ENCODE measurements around the gene FAM50A.
"Not testable (repeated sequence)": the region's sequence is repeated elsewhere in the genome, so short reads cannot be mapped to it uniquely, and the experiment has no call there.

FAM50A gene, protein sequence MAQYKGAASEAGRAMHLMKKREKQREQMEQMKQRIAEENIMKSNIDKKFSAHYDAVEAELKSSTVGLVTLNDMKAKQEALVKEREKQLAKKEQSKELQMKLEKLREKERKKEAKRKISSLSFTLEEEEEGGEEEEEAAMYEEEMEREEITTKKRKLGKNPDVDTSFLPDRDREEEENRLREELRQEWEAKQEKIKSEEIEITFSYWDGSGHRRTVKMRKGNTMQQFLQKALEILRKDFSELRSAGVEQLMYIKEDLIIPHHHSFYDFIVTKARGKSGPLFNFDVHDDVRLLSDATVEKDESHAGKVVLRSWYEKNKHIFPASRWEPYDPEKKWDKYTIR

DNA sequence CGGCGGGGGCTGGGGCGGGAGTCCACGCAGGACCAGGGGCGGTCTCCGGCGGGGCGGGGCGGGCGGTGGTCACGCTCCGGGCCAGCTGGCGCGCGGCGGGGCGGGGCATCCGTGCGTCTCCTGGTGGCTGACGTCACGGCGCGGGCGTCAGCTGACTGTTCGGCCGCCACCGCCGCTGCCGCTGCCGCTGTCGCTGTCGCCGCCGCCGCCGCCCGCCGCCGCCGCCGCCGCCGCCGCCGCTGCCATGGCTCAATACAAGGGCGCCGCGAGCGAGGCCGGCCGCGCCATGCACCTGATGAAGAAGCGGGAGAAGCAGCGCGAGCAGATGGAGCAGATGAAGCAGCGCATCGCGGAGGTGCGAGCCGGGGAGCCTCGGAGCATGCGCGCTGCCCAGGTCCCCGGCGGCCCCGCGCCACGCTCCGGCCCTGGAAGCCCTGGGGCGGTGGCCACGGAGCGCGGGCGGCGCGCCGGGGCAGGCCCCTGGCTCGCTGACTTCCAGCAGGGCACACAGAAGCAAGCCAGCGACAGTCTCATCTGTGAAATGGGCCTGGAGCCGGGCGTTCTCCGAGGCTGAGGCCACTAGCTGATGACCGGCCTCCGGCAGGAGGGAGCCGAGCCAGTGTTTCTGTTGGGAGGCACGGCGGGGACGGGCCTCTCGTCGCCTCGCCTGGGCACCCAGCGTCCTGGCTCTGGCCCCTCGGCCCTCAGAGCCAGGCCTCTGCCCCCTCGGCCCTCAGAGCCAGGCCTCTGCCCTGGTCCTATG lies at the start of gene FAM50A:
Gene FAM50A (plus strand): TSS at position 150 of the 763 bp plus-strand sequence. CDS start 95 bp downstream, at position 245.
- peak; percentile 62 for DNase-seq (ENCODE audit: low spot score)

DNA sequence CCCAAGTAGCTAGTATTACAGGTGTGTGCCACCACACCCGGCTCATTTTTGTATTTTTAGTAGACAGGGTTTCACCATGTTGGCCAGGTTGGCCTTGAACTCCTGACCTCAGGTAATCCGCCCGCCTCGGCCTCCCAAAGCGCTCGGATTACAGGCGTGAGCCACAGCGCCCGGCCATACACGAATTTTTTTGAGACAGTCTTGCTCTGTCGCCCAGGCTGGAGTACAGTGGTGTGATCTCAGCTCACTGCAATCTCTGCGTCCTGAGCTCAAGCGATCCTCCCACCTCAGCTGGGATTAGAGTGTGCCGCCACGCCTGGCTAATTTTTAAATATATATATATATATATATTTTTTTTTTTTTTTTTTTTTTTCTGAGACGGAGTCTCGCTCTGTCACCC lies 47.6 kb upstream of the FAM50A start:
- DNase-seq (ENCODE audit: low spot score), result not testable (repeated sequence)

DNA sequence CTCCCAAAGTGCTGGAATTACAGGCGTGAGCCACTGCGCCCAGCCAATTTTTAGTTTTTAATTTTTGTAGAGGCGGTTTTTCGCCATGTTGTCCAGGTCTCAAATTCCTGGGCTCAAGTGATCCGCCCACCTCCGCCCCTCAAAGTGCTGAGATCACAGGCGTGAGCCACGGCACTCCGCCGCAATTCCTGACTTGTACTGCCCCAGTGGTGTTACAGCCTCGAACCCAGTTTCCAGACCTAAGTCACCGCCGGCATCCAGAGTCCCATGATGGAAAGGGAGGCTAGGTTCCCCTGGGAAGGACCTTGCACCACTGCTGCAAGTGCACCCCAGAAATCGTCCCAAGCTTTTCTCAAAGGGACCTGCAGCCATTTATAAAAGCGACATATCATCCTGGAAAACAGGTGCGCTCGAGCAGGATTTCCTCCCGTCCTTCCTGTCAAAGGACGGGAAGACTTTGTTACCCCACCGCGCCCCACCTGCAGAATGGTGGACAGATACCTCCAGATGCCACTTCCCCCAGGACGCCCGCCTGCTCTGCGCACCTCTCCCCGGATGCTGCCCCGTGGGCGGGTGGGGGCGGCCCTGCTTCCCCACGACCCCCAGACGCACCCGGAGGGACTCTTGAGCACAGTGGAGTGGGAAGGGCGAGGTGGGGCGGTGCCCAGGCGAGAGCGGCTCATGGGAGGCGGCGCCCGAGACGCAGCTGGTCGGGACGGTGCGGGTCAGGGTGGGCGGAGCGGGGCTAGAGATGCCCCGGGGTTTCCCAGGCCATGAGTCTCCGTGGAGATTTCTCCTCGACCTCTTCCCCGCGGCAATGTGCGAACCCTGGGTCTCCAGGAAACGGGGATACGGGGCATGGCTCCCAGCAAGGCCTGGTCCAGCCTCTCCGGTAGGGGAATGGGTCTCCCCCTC lies 46.7 kb upstream of the FAM50A start:
- DNase-seq (ENCODE audit: low spot score), result peak; percentile 49

DNA sequence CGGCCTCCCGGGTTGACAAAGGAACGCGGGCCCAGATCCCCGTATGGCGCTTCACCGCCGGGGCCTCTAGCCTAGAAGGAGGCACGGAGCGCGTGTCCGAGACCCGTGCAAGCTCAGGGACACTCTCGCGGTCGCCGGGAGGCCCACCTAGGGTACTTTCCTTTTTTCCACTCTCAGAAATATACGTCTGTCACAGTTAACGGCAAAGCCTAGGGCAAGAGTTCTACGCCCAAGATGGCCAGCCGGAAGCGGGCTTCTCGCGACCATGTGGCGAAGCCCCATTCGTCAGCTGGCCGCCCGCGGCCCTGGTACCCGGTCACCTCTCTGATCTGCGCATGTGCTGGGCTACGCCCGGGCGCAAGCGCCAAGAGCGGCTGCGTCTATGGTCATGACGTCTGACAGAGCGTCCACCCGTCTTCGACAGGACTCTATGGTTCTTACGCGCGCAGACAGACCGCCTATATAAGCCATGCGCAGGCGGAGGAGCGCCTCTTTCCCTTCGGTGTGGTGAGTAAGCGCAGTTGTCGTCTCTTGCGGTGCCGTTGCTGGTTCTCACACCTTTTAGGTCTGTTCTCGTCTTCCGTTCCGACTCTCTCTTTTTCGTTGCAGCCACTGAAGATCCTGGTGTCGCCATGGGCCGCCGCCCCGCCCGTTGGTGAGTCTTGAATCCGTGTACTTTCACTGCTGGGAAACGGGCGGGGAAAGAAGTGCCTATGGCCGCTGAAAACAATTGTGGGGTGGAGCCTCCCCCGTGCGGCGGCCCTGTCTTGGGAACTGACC lies 45.9 kb upstream of the FAM50A start, which contains the start of gene RPL10:
Gene RPL10 (plus strand): TSS at position 490 of the 780 bp plus-strand sequence. CDS start 143 bp downstream, at position 633.
- DNase-seq (ENCODE audit: low spot score), result peak; percentile 94

DNA sequence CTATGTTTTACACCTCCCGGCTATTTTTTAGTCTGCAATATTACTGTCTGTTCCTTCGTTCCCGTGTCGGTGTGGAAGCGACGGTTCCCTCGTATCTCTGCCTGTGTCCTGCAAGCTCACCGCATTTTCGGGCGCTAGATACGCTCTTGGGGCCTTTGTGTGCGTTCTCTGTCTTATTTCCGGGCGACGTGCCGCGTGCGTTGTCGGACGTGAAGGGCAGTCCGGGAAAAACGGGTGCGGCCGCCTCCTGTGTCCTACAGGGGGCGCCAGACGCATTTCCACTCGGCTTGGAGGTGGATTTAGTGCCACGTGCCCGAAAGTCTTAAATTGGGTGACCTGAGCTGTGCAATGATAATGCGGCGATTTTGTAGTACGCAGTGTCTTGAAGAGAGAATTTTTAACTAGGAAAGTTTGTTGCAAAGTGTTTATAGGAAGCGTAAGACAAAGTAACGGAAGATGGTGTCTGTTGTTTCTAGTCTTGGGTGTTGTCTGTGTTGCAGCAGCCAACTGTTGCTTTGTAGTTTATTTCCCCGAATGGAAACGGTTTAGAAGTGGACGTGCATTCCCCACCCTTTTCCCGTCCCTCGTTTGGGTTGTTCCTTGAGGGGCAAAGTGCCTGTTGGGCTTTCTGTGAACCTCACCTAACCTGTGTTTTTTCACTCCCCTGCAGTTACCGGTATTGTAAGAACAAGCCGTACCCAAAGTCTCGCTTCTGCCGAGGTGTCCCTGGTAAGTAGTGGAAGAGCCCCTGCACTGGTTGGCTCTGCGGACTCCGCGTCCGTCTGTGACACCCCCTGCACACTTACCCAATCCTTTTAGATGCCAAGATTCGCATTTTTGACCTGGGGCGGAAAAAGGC lies 45.0 kb upstream of the FAM50A start:
- DNase-seq (ENCODE audit: low spot score), result peak; percentile 88

DNA sequence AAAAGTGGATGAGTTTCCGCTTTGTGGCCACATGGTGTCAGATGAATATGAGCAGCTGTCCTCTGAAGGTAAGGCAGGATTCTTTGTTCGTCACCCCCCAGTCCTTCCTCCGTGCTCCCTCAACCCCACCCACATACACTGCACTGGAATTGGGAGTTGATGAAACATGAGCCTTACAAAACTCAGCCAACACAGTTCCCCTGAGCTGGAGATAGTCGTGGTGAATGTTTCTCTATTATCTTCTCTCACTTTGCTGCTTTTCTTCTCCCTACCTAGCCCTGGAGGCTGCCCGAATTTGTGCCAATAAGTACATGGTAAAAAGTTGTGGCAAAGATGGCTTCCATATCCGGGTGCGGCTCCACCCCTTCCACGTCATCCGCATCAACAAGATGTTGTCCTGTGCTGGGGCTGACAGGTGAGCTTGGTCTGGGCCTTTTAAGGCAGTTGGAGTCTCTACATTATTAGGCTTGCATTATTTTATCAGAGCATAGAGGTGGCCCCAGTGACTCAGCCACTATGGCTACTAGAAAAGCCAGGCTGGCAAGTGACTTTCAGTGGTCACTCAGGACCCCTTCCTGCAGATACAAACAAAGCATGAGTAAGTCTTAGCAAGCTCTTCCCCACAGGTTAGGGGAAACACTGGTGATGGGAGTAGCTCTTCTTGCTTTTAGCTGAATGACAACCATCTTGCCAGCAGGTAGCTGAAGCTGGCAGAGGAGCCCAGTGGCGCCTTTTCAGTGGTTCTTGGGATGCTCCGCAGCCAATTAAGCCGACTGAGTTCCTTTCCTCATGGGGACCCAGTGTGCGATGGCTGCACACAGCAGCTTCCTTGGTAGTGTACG lies 44.2 kb upstream of the FAM50A start:
- no peak for DNase-seq (ENCODE audit: low spot score)

DNA sequence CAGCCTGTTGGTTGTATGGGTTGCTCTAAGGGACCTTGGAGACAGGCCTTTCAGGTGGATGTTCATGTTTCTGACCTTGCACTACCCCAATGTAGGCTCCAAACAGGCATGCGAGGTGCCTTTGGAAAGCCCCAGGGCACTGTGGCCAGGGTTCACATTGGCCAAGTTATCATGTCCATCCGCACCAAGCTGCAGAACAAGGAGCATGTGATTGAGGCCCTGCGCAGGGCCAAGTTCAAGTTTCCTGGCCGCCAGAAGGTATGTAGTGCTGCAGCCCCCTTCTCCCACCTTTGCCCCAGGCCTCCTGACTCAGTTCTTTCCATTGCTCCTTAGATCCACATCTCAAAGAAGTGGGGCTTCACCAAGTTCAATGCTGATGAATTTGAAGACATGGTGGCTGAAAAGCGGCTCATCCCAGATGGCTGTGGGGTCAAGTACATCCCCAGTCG lies 43.5 kb upstream of the FAM50A start:
- not testable (repeated sequence) for DNase-seq (ENCODE audit: low spot score)

DNA sequence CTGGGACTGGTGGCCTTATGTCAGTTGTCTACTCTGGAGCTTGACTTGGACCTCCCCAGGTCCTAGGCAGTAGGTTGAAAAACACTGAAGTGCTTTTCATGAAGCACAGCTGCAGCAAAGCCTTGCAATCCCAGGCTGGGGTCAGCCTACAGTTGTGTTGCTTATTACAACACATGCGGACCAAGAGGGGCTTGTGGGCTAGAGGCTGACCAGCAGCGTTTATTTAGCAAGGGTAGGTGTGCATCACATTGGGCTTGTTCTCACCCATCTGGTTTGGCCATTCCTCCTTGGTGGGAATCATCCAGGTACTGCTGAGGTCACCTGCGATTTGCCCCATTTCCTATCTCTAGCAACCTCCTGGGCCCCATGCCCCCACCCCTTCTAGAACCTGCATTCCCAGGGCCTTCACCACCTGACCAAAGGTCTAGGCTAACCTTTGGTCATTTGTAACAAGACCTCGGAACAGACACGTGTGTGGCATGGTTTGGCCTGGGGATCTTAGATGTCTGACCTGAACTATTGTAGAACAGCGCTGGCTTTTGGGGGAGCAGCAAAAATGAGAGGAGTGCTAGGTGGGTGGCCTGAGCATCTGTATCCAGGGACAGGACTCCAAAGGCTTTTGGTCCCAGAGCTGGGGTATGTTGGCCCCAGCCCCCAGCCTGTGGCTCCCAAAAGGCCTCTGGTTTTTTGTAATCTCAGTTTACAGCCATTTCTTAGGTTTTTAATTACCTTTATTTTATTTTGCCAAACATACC lies 42.7 kb upstream of the FAM50A start:
- DNase-seq (ENCODE audit: low spot score), result no peak

DNA sequence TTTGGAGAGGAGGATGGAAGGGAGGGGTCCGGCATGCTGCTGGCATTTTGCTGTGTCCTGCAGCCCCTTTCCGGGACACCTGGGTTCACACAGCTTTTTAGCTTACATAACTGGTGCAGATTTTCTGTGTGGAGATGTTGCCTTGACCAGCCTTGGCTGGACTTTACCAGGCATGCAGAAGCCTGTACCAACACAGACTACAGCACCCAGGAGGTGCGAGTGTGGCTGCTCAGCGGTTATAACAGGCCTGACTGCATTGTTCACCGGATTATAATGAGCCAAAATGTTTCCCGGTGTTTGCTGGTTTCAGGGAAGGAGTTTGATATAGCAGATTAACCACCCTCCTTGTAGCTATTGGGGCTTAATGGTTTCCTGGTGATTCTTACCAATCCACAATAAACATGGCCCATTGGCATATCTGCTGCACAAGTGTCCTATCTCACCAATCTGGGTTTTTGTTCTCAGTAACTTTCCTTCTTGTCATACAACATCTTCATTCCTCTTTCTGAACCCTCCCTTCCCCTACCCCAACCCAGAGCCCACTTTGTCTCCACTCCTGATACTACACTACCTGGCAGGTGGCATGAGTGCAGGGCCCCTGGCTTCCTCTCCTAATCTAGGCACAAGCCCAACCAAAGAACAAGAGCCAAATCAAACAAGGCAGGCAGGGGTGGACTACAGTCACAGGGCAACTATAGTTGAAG lies 41.9 kb upstream of the FAM50A start:
- DNase-seq (ENCODE audit: low spot score), result no peak

DNA sequence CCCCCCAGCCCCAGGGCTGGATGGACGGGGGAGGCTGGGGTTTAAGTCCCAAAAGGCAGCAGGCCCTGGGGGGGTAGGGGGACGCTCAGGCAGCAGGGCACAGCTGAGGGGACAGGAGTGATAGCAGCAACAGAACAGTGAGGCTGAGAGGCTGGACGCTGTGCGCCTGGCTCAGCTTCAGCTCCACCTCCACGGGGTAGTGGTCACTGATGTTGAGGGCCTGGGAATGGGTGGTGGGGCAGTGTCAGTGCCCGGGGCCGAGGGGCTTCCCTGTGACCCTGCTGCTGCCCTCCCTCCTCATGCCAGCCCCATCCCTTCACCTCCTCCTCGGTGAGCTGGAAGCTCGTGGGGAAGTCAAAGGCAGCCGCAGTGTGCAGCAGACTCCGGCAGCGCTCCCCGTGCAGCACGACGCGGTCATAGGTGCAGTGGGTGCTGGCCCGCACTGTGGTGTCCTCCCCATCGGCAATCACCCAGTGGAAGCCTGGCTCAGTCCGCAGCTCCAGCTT lies 41.3 kb upstream of the FAM50A start:
- DNase-seq (ENCODE audit: low spot score), result no peak

DNA sequence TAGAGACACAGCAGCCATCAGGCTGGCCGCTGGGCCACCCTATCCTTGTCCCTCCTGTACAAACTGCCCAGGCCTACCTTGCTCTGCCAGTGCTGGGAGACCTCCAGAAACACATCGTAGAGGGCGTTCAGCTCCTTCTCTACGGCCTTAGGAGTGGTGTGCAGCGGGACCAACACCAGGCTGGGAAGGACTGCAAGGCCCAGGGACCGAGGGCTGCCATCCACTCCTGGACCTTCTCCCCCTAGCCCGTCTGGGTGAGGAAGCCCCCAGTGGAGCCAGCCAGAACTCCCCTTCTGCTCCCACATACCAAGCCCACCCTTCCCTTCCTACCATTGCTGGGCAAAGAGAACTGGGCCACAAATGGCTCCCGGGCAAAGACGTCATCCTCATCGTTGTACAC lies 40.7 kb upstream of the FAM50A start:
- no peak for DNase-seq (ENCODE audit: low spot score)

DNA sequence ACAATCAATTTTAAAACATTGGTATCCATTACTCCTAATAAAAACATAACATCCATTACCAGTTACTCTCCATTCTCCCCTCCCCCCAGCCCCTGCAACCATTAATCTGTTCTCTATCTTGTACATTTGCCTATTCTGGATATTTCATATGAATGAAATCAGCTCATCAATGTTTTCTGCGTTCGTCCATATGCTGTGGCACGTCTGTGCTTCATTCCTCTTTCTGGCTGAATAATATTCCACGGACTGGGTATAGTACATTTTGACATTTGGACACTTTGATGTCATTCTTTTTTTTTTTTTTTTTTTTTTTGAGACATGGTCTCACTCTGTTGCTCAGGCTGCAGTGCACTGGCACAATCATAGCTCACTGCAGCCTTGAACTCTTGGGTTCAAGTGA lies 40.1 kb upstream of the FAM50A start:
- DNase-seq (ENCODE audit: low spot score), result no peak

DNA sequence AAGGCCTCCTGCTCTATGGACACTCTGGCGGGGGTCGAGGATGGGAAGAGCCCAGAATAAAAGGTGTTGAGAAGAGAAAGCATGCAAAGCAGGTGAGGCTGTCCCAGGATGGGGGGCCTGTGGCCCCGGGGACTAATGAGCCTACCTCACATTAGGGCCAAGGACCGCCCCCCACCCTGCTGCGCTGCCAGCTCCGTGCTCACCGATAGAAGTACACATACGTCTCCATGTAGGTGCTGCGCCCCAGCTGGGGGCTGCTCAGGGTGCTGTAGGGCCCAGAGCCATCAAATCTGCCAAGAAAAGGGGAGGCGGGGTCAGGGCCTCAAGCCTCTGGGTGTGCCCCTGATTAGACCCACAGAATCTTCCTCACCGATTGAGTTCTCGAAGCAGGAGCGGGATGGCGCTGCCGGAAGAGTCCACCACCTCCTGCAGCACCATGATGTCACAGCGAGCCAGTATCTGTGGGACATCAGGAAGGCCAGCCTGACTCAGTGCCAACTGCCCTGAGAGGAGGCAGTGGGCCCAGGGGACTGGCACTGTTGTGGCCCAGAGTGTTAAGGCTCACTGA lies 39.2 kb upstream of the FAM50A start:
- DNase-seq (ENCODE audit: low spot score), result no peak

DNA sequence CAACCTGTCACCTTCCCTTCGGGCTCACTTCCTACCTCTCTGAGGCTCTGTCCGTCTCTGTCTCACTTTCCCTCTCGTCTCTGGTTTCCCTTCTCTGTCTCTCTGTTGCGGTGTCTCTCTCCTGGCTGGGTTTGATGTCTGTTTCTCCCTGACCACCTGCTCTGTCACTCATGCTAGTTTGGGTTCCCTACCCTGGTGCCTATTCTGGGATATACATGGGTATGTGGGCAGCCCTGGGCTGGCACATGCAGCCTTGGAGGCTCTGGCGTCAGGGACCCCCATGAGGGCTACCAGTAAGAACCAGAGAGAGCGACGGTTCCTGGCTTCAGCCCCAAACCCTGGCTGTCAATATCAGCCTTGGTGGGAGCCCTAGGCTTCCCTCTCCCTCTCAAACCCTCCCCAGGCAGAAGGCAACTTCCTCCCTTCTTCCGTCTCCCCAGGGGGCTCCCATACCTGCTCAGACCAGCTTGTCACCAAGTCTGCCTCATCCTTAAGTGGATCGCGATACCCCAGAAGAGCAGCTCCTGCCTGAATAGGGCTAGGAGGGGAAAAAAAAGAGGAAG lies 35.2 kb upstream of the FAM50A start:
- DNase-seq (ENCODE audit: low spot score), result no peak

DNA sequence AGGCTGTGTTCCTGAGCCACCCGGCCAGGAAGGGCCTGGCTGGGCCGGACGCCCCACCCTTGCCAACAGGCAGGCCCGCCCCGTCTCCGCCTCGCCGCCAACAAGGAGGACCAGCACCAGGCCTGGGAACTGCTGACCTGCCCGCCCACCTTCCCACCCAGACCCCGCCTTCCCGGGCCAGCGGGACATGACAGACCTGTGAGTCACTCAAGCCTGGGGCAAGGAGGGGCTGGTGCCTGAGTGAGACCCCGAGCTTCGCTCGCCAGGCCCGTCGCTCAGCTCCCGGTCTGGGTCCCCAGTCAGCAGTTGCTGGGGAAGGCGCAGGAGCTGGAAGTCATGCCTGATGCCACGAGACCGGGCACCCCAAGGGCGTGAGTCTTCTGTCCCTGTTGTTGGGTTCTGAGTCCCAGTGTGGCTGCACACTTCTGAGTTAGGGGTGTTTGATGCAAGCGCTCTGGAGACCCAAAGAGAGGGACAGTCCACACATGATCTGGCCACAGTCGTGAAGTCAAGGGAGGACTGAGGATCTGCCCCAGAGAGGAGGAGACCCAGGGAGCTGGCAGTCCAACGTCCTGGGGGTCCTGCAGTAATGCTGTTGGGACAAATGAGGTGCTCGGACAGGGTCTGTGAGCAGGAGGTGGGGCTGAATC lies 34.6 kb upstream of the FAM50A start, which contains the start of gene DNASE1L1:
Gene DNASE1L1 (minus strand): TSS at position 33 of the 650 bp plus-strand sequence. CDS start 3,686 bp downstream, outside the sequence.
- DNase-seq (ENCODE audit: low spot score), result no peak

DNA sequence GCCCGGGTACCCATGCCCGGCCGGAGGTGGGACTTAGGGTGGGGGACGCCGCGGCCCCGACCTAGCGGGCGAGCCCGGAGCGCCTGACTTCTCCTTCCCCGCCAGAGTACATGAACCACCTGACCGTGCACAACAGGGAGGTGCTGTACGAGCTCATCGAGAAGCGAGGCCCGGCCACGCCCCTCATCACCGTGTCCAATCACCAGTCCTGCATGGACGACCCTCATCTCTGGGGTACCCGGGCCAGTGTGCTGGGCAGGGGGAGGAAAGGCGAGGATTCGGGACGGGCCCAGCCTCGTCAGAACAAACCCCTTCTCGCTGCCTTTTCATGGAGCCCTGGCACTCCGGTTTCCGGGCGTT lies 32.0 kb upstream of the FAM50A start:
- DNase-seq (ENCODE audit: low spot score), result peak; percentile 61
